HG02610 (cell line): ENCODE measurements around the gene TRIM43.
"Not testable (repeated sequence)": the region's sequence is repeated elsewhere in the genome, so short reads cannot be mapped to it uniquely, and the experiment has no call there.

Experiments
- ATAC-seq: cut with Tn5 transposase; IDR thresholded peaks from one replicate; pipeline ENCODE4 v1.9.1; 2021; ENCODE audit warnings: mild to moderate bottlenecking, moderate library complexity; ENCODE audit not compliant: unreplicated experiment

The TRIM43 gene

GRCh38 chr2:95591701-95592100, at the start of gene TRIM43:
TRIM43 (plus strand) TSS chr2:95592001; CDS start chr2:95594024, 2,023 bp downstream.
- not testable (repeated sequence) for ATAC-seq

- ATAC-seq = no peak
These were observed 40.7 kb upstream of the TRIM43 start for GRCh38 chr2:95551055-95551568.

- no peak for ATAC-seq
These were observed 38.9 kb upstream of the TRIM43 start for GRCh38 chr2:95552911-95553310.

GRCh38 chr2:95569170-95569569, 22.6 kb upstream of the TRIM43 start:
- no peak for ATAC-seq

- no peak for ATAC-seq
These were observed 17.9 kb upstream of the TRIM43 start for GRCh38 chr2:95573866-95574265.

- ATAC-seq = no peak
These were observed 17.3 kb upstream of the TRIM43 start for GRCh38 chr2:95574506-95574905.

- no peak for ATAC-seq
These were observed 15.9 kb upstream of the TRIM43 start for GRCh38 chr2:95575857-95576256.

GRCh38 chr2:95578539-95578938, 13.3 kb upstream of the TRIM43 start:
- no peak for ATAC-seq

- not testable (repeated sequence) for ATAC-seq
These were observed 8.3 kb upstream of the TRIM43 start for GRCh38 chr2:95583545-95583944.

GRCh38 chr2:95584321-95584720, 7.5 kb upstream of the TRIM43 start:
- not testable (repeated sequence) for ATAC-seq

GRCh38 chr2:95589777-95590536, 1.8 kb upstream of the TRIM43 start:
- not testable (repeated sequence) for ATAC-seq

GRCh38 chr2:95592973-95593372, 1.2 kb downstream of the TRIM43 start:
- not testable (repeated sequence) for ATAC-seq

GRCh38 chr2:95595012-95595411, 3.2 kb downstream of the TRIM43 start:
- ATAC-seq = not testable (repeated sequence)

- ATAC-seq = not testable (repeated sequence)
These were observed 9.5 kb downstream of the TRIM43 start for GRCh38 chr2:95601301-95601700.

GRCh38 chr2:95602146-95602545, 10.3 kb downstream of the TRIM43 start:
- not testable (repeated sequence) for ATAC-seq

- not testable (repeated sequence) for ATAC-seq
These were observed 16.6 kb downstream of the TRIM43 start for GRCh38 chr2:95608356-95608755.

GRCh38 chr2:95609764-95610163, 18.0 kb downstream of the TRIM43 start:
- not testable (repeated sequence) for ATAC-seq

GRCh38 chr2:95613048-95613447, 21.2 kb downstream of the TRIM43 start:
- not testable (repeated sequence) for ATAC-seq

- ATAC-seq = not testable (repeated sequence)
These were observed 30.9 kb downstream of the TRIM43 start for GRCh38 chr2:95622728-95623127.

GRCh38 chr2:95630987-95631386, 39.2 kb downstream of the TRIM43 start:
- ATAC-seq = not testable (repeated sequence)

GRCh38 chr2:95633626-95634259, 41.9 kb downstream of the TRIM43 start:
- ATAC-seq = not testable (repeated sequence)
